T-helper 1 cell (primary cell): Measurements from ENCODE around the gene RAPGEF2.
"Not testable (repeated sequence)": the region's sequence is repeated elsewhere in the genome, so short reads cannot be mapped to it uniquely, and the experiment has no call there.

Experiments used
- DNase-seq, 5 donors: peaks; one replicate each; pipeline ENCODE4 v3.0.0-alpha.2; 2012 to 2020

The RAPGEF2 gene

GRCh38 chr4:159248384-159249178, 145.7 kb downstream of the RAPGEF2 start:
- DNase-seq = no peak

- DNase-seq = no peak
Observed at GRCh38 chr4:159250751-159251325, 148.0 kb downstream of the RAPGEF2 start.

- not testable (repeated sequence) for DNase-seq
Observed at GRCh38 chr4:159251580-159251979, 148.7 kb downstream of the RAPGEF2 start.

GRCh38 chr4:159252491-159252890, 149.6 kb downstream of the RAPGEF2 start:
- DNase-seq = no peak

GRCh38 chr4:159256037-159256436, 153.2 kb downstream of the RAPGEF2 start:
- DNase-seq = no peak

- DNase-seq = no peak
Observed at GRCh38 chr4:159258889-159259560, 156.1 kb downstream of the RAPGEF2 start.

- no peak for DNase-seq
Observed at GRCh38 chr4:159264057-159264456, 161.2 kb downstream of the RAPGEF2 start.

GRCh38 chr4:159266981-159267868, 164.3 kb downstream of the RAPGEF2 start:
- DNase-seq = no peak

GRCh38 chr4:159267869-159268285, 165.0 kb downstream of the RAPGEF2 start:
- DNase-seq = no peak

- DNase-seq = no peak
Observed at GRCh38 chr4:159268607-159269006, 165.7 kb downstream of the RAPGEF2 start.

GRCh38 chr4:159269116-159269515, 166.2 kb downstream of the RAPGEF2 start:
- DNase-seq = no peak

- no peak for DNase-seq
Observed at GRCh38 chr4:159269956-159270355, 167.1 kb downstream of the RAPGEF2 start.

- no peak for DNase-seq
Observed at GRCh38 chr4:159271856-159272255, 169.0 kb downstream of the RAPGEF2 start.

GRCh38 chr4:159272273-159273140, 169.6 kb downstream of the RAPGEF2 start:
- no peak for DNase-seq

- no peak for DNase-seq
Observed at GRCh38 chr4:159273141-159273438, 170.2 kb downstream of the RAPGEF2 start.

- DNase-seq = no peak
Observed at GRCh38 chr4:159273841-159274240, 171.0 kb downstream of the RAPGEF2 start.

GRCh38 chr4:159278399-159278798, 175.5 kb downstream of the RAPGEF2 start:
- no peak for DNase-seq

GRCh38 chr4:159279084-159279483, 176.2 kb downstream of the RAPGEF2 start:
- no peak for DNase-seq

GRCh38 chr4:159280442-159281172, 177.7 kb downstream of the RAPGEF2 start:
- DNase-seq = no peak

- no peak for DNase-seq
Observed at GRCh38 chr4:159281771-159282170, 178.9 kb downstream of the RAPGEF2 start.

- DNase-seq = no peak
Observed at GRCh38 chr4:159282329-159282728, 179.4 kb downstream of the RAPGEF2 start.
